ENCODE data around the gene CDY2B.
"Not testable (repeated sequence)": the region's sequence is repeated elsewhere in the genome, so short reads cannot be mapped to it uniquely, and the experiment has no call there.

The CDY2B gene

GRCh38 chrY:17880120-17880519 is at the start of gene CDY2B:
Gene CDY2B, minus strand, starts transcription at chrY:17880220. Its CDS starts 328 bp downstream, at chrY:17879892.
- DNase-seq, result not testable (repeated sequence)

DNA sequence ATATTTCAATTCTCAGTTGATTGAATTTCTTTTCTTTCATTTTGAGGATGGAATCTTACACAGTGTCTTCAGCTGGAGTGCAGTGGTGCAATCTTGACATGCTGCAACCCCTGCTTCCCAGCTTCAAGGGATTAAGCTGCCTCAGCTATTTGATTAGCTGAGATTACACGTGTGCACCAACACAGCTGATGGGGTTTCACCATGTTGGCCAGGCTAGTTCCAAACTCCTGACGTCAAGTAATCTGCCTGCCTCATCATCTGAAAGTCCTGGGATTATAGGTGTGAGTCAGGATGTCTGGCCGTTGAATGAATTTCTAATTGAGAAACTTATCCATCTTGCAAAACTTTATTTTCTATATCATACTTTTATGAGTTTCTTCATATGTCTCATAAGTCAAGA is 28.0 kb upstream of the CDY2B start:
- DNase-seq, result not testable (repeated sequence)

- DNase-seq, result not testable (repeated sequence)
Observed at GRCh38 chrY:17907351-17907750, 27.3 kb upstream of the CDY2B start.

DNA sequence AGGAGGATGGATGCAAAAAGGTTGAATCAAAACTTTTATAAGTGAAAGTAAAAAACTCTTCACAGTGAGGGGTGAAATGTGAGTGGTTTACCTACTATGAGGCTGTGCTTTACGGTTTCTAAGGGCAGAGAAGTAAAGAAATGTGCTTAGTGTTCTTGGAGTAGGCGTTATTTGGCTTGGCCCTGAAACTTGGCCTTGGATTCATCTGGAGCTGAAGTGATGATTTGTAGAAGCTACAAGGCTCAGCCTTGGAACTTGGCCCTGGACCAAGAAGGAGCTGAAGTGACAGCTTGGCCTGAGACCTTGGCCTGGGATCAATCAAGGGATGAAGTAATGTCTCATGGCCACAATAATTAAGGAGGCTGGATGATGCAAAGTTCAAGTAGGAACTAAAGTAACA is 1.7 kb upstream of the CDY2B start:
- not testable (repeated sequence) for DNase-seq

GRCh38 chrY:17876767-17877166 is 3.3 kb downstream of the CDY2B start:
- not testable (repeated sequence) for DNase-seq

GRCh38 chrY:17875401-17875800 is 4.6 kb downstream of the CDY2B start:
- not testable (repeated sequence) for DNase-seq

DNA sequence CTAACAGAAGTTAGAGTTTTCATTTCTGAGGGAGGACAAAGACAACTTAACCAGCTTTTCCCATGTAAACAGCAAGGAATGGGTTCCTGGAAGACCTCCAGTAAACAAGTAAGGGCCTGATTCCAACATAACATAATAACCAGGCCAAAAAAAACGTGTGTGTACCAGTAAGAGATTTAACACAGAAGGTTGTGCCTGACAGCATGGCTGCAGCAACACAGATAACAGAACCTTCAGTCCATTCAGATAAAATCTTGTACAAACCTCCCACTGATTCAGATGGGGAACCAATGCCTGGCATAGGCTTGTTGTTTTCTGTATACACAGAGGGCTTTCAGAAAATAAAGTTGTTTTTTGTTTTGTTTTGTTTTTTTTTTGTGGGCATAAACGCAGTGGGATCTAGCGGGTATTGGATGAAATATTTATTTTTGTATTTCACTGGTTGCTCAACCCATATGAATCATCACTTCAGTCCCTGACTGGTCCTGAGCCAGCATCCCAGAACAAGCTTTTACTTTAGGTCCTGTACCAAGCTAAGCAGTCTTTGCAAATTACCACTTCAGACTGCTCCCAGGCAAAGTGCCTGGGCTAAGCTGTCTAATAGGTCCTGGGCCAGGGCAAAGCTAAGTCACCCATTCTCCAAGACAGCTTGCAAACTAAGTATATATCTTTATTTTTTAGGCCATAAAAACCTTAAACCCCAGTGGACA is 8.7 kb downstream of the CDY2B start:
- not testable (repeated sequence) for DNase-seq

GRCh38 chrY:17870737-17871136 is 9.3 kb downstream of the CDY2B start:
- not testable (repeated sequence) for DNase-seq

GRCh38 chrY:17867850-17868249 is 12.2 kb downstream of the CDY2B start:
- DNase-seq, result not testable (repeated sequence)

DNA sequence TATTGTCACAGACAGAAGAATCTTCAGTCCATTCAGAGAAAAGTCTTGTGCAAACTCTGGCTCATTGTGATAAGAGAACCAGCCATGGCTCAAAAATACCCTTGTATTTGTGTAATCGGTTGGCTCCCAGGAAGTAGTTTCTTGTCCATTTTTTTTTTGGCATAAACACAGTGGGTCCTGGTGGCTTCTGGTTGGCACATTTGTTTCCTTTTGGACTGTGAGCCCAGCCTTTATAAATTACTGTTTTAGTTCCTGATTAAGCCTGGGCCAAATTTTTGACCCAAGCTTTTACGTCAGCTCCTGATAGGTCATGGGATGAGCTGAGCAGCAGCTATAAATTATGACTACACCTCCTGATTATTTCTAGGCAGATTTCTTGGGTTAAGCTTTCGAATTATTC is 19.4 kb downstream of the CDY2B start:
- DNase-seq, result not testable (repeated sequence)

- DNase-seq, result not testable (repeated sequence)
Observed at GRCh38 chrY:17856963-17857848, 22.8 kb downstream of the CDY2B start.

- not testable (repeated sequence) for DNase-seq
Observed at GRCh38 chrY:17856508-17856907, 23.5 kb downstream of the CDY2B start.

GRCh38 chrY:17849131-17849530 is 30.9 kb downstream of the CDY2B start:
- DNase-seq, result not testable (repeated sequence)

DNA sequence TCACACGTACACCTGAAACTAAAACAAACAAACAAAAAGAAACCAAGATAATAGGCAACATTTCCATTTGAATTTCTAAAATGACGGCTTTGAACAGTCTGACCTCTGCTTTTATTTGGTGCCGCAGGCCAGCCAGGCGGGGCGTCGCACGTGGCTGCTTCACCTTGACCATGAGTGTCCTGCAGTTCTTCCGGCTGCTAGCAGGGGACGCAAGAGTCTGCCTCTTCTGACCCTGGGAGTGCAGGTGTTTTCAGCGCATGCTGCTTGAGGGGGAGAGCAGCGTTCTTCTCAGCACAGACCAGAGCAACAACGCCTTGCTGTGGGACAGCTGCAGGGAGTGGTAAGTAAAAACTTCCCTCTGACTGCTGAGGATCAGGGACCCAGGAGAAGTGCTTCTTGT is 47.9 kb downstream of the CDY2B start:
- DNase-seq, result not testable (repeated sequence)

Data from right forelimb (tissue), 1 donor.